CD14-positive monocyte (primary cell): ENCODE data around the gene TSPAN7. TPM values are rescaled to one million over a fixed set of nuclear protein-coding genes. Genes with fewer than 3 reads are reported as not detected.

Source experiments
- DNase-seq, 3 donors: peaks; one replicate each; pipeline ENCODE4 v3.0.0-alpha.2; 2011 to 2022
- H2AFZ ChIP-seq: 2 replicates; pipeline ENCODE4 v1.6.0; 2012; ENCODE audit warnings: mild to moderate bottlenecking, low read depth, low read length, inconsistent platforms; ENCODE audit not compliant: insufficient read depth, poor library complexity, severe bottlenecking
- H3K27ac ChIP-seq, 2 donors: 1 replicate in 1 of 2; 2 replicates in 1 of 2; pipeline ENCODE4 v1.5.1; 2012 to 2013; ENCODE audit warnings: low read length in 2 of 2, control low read depth in 1 of 2, inconsistent platforms in 1 of 2, low read depth in 1 of 2, mild to moderate bottlenecking in 1 of 2
- H3K27me3 ChIP-seq, 2 donors: one replicate each; pipeline versions ENCODE4 v1.6.0 to v1.6.1; 2011 to 2013; ENCODE audit warnings: low read length in 2 of 2; ENCODE audit not compliant: control insufficient read depth in 2 of 2, insufficient read depth in 2 of 2
- H3K36me3 ChIP-seq, 2 donors: replicated peaks in 1 of 2; 1 replicate in 1 of 2; 2 replicates in 1 of 2; pipeline versions ENCODE4 v1.5.1 to v1.6.1; 2012 to 2013; ENCODE audit warnings: low read length in 2 of 2, control low read depth in 1 of 2, inconsistent platforms in 1 of 2, mild to moderate bottlenecking in 1 of 2; ENCODE audit not compliant: insufficient read depth in 2 of 2, control insufficient read depth in 1 of 2
- H3K4me1 ChIP-seq, 2 donors: 1 replicate in 1 of 2; 2 replicates in 1 of 2; pipeline versions ENCODE4 v1.5.1 to v1.6.1; 2012 to 2013; ENCODE audit warnings: low read length in 2 of 2, control low read depth in 1 of 2, inconsistent platforms in 1 of 2, mild to moderate bottlenecking in 1 of 2, moderate library complexity in 1 of 2; ENCODE audit not compliant: insufficient read depth in 2 of 2, control insufficient read depth in 1 of 2
- H3K4me2 ChIP-seq: replicated peaks from 2 replicates; pipeline ENCODE3; 2012; ENCODE audit warnings: low read length, moderate library complexity, mild to moderate bottlenecking; ENCODE audit not compliant: poor library complexity, severe bottlenecking; ENCODE audit errors: extremely low read depth
- H3K4me3 ChIP-seq, 3 experiments: fragments of 200-600 bp in 1 of 3; sonication (generic) in 1 of 3; replicated peaks in 1 of 3; 1 replicate in 2 of 3; 2 replicates in 1 of 3; pipeline ENCODE4 v1.5.1; 2011 to 2013; ENCODE audit warnings: low read length in 3 of 3, mild to moderate bottlenecking in 3 of 3, control low read depth in 2 of 3, low read depth in 2 of 3, inconsistent platforms in 1 of 3, moderate library complexity in 1 of 3
- H3K79me2 ChIP-seq: 2 replicates; pipeline ENCODE4 v1.6.0; 2012; ENCODE audit warnings: mild to moderate bottlenecking, control low read depth, inconsistent platforms, low read length, moderate library complexity; ENCODE audit not compliant: insufficient read depth
- H3K9ac ChIP-seq: 2 replicates; pipeline ENCODE4 v1.6.0; 2017; ENCODE audit warnings: low read length, mild to moderate bottlenecking; ENCODE audit not compliant: insufficient read depth, poor library complexity, severe bottlenecking
- H3K9me3 ChIP-seq, 2 donors: replicated peaks in 1 of 2; 1 replicate in 1 of 2; 2 replicates in 1 of 2; pipeline versions ENCODE4 v1.5.1 to v1.6.1; 2012 to 2013; ENCODE audit warnings: low read length in 2 of 2, control low read depth in 1 of 2; ENCODE audit not compliant: control insufficient read depth in 1 of 2, insufficient read depth in 1 of 2
- H4K20me1 ChIP-seq: 2 replicates; pipeline ENCODE4 v1.6.0; 2012; ENCODE audit warnings: mild to moderate bottlenecking, low read length, control low read depth, moderate library complexity; ENCODE audit not compliant: insufficient read depth
- H3K27ac Mint-ChIP-seq, 7 donors: one replicate each; pipeline ENCODE4 v1.8.0; 2020; ENCODE audit warnings: mild to moderate bottlenecking in 7 of 7, mixed read lengths in 7 of 7, moderate library complexity in 6 of 7, inconsistent platforms in 2 of 7
- H3K27me3 Mint-ChIP-seq, 3 donors: one replicate each; pipeline ENCODE4 v1.8.0; 2021 to 2022; ENCODE audit warnings: low read depth in 3 of 3, mild to moderate bottlenecking in 3 of 3, mixed read lengths in 3 of 3, moderate library complexity in 3 of 3, inconsistent platforms in 1 of 3
- H3K36me3 Mint-ChIP-seq, 2 donors: one replicate each; pipeline ENCODE4 v1.8.0; 2020; ENCODE audit warnings: mixed read lengths in 2 of 2, inconsistent platforms in 1 of 2, mild to moderate bottlenecking in 1 of 2
- H3K4me1 Mint-ChIP-seq: one replicate; pipeline ENCODE4 v1.8.0; 2020; ENCODE audit warnings: mild to moderate bottlenecking, mixed read lengths
- H3K4me3 Mint-ChIP-seq, 2 donors: one replicate each; pipeline ENCODE4 v1.8.0; 2020; ENCODE audit warnings: mild to moderate bottlenecking in 2 of 2, mixed read lengths in 2 of 2, moderate library complexity in 1 of 2
- H3K9me3 Mint-ChIP-seq, 7 donors: one replicate each; pipeline ENCODE4 v1.8.0; 2020 to 2022; ENCODE audit warnings: mixed read lengths in 7 of 7, mild to moderate bottlenecking in 6 of 7, moderate library complexity in 6 of 7, inconsistent platforms in 2 of 7
- WGBS: methylation state at CpG from one replicate; pipeline ENCODE4 v1.1.5; 2013; ENCODE audit warnings: missing lambda C conversion rate; ENCODE audit not compliant: insufficient coverage; 5-methylcytosine and 5-hydroxymethylcytosine counted together
- intact Hi-C, 2 donors: fragments of 100-400 bp; cut with micrococcal nuclease; formaldehyde crosslinking; loops; one replicate each; pipeline versions ENCODE4 v1.15.0 to v1.15.1; 2023
- polyA plus RNA-seq, 3 donors: library from polyadenylated mRNA; depleted of rRNA in 1 of 3; unstranded in 2 of 3; stranded (reverse) in 1 of 3; fragments of 300-500 nt in 2 of 3; fragments of >200 nt in 1 of 3; fragmentation: Illumina TruSeq in 2 of 3; gene quantifications; 1 replicate in 2 of 3; 2 replicates in 1 of 3; pipeline ENCODE4 v1.2.3, GENCODE V29; 2012 to 2021
- TF ChIP-seq, protein P1 (sequence below): fragments of 200-600 bp; IDR thresholded peaks from one replicate; pipeline ENCODE4 v1.8.0; 2022; ENCODE audit warnings: antibody characterized with exemption, mild to moderate bottlenecking

The TSPAN7 gene
- polyA plus RNA-seq, 3 donors: not detected

- Mint-ChIP-seq H3K27ac (no peak overlapping the region), H3K4me1 (peaks cover 9% of the 10 kb centered on the region), H3K36me3 (no peaks in the 10 kb centered on the region), H3K4me3 (no peak overlapping the region), H3K9me3 (no peaks in the 10 kb centered on the region), H3K27me3 (peaks cover 0 to 4% (median 2%) of the 10 kb centered on the region in 3 donors)
- Histone ChIP-seq H4K20me1 (no peaks in the 10 kb centered on the region), H3K4me2 (no peak overlapping the region), H3K9me3 (no peaks in the 10 kb centered on the region), H3K4me1 (peaks cover 0 to 4% of the 10 kb centered on the region in 2 donors), H3K27ac (no peak overlapping the region), H3K4me3 (no peak overlapping the region), H3K79me2 (no peaks in the 10 kb centered on the region), H3K36me3 (no peaks in the 10 kb centered on the region), H3K27me3 (peaks cover 0 to 5% of the 10 kb centered on the region in 2 donors), H3K9ac (no peak overlapping the region), H2AFZ (no peak overlapping the region)
- WGBS: no CpG with 5 or more reads among the region's 3 CpGs
- intact Hi-C loops: no loop called here
- TF ChIP-seq, protein P1, sequence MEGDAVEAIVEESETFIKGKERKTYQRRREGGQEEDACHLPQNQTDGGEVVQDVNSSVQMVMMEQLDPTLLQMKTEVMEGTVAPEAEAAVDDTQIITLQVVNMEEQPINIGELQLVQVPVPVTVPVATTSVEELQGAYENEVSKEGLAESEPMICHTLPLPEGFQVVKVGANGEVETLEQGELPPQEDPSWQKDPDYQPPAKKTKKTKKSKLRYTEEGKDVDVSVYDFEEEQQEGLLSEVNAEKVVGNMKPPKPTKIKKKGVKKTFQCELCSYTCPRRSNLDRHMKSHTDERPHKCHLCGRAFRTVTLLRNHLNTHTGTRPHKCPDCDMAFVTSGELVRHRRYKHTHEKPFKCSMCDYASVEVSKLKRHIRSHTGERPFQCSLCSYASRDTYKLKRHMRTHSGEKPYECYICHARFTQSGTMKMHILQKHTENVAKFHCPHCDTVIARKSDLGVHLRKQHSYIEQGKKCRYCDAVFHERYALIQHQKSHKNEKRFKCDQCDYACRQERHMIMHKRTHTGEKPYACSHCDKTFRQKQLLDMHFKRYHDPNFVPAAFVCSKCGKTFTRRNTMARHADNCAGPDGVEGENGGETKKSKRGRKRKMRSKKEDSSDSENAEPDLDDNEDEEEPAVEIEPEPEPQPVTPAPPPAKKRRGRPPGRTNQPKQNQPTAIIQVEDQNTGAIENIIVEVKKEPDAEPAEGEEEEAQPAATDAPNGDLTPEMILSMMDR: no peak
- DNase-seq: no peak
These were observed 45.5 kb downstream of the TSPAN7 start for GRCh38 chrX:38606821-38607220.

GRCh38 chrX:38607976-38608375 is 46.6 kb downstream of the TSPAN7 start:
- WGBS: no CpG with 5 or more reads among the region's 4 CpGs
- Mint-ChIP-seq H3K36me3 (no peaks in the 10 kb centered on the region), H3K4me1 (peaks cover 13% of the 10 kb centered on the region), H3K9me3 (no peaks in the 10 kb centered on the region), H3K4me3 (no peak overlapping the region), H3K27ac (no peak overlapping the region), H3K27me3 (peaks cover 0 to 4% (median 2%) of the 10 kb centered on the region in 3 donors)
- Histone ChIP-seq H3K4me1 (peaks cover 0 to 4% of the 10 kb centered on the region in 2 donors), H3K79me2 (no peaks in the 10 kb centered on the region), H2AFZ (no peak overlapping the region), H3K4me2 (no peak overlapping the region), H3K4me3 (no peak overlapping the region), H3K9ac (no peak overlapping the region), H3K27ac (no peak overlapping the region), H4K20me1 (no peaks in the 10 kb centered on the region), H3K27me3 (peaks cover 0 to 5% of the 10 kb centered on the region in 2 donors), H3K9me3 (no peaks in the 10 kb centered on the region), H3K36me3 (no peaks in the 10 kb centered on the region)
- intact Hi-C loops: no loop called here
- TF ChIP-seq, protein P1: no peak
- DNase-seq: no peak
